AG08395 (cell line): ENCODE measurements around the gene CHST2.

ENCODE experiments used
- DNase-seq: peaks from one replicate; pipeline ENCODE4 v3.0.0; 2012; ENCODE audit warnings: mixed read lengths, low spot score

CHST2 gene

GRCh38 chr3:143167969-143168854 is 48.6 kb downstream of the CHST2 start:
- DNase-seq = no peak

- DNase-seq = no peak
Observed at GRCh38 chr3:143168855-143169192, 49.3 kb downstream of the CHST2 start.

GRCh38 chr3:143170074-143170473 is 50.5 kb downstream of the CHST2 start:
- no peak for DNase-seq

- no peak for DNase-seq
Observed at GRCh38 chr3:143170676-143171075, 51.1 kb downstream of the CHST2 start.

- DNase-seq = no peak
Observed at GRCh38 chr3:143171141-143171980, 51.8 kb downstream of the CHST2 start.

- no peak for DNase-seq
Observed at GRCh38 chr3:143172062-143172794, 52.7 kb downstream of the CHST2 start.

GRCh38 chr3:143172795-143173145 is 53.2 kb downstream of the CHST2 start:
- DNase-seq = no peak

GRCh38 chr3:143173242-143173641 is 53.7 kb downstream of the CHST2 start:
- no peak for DNase-seq
